Mammary epithelial cell (primary cell): ENCODE results near the gene BTF3.

Experiments
- EZH2 ChIP-seq: IDR thresholded peaks from 2 replicates; pipeline ENCODE4 v1.6.1; 2012; ENCODE audit warnings: low read length, inconsistent platforms, borderline replicate concordance
- TF ChIP-seq, protein P1 (sequence below), 2 donors: IDR thresholded peaks in 1 of 2; conservative IDR thresholded peaks in 1 of 2; 2 replicates each; pipeline ENCODE4 v1.5.1; 2011 to 2012; ENCODE audit warnings: inconsistent platforms in 2 of 2, low read length in 2 of 2, mild to moderate bottlenecking in 2 of 2, control low read depth in 1 of 2, low read depth in 1 of 2; ENCODE audit not compliant: insufficient read depth in 1 of 2; ENCODE audit errors: extremely low read depth in 1 of 2

GRCh38 chr5:73539730-73540129, 41.5 kb downstream of the BTF3 start:
- TF ChIP-seq, protein P1, sequence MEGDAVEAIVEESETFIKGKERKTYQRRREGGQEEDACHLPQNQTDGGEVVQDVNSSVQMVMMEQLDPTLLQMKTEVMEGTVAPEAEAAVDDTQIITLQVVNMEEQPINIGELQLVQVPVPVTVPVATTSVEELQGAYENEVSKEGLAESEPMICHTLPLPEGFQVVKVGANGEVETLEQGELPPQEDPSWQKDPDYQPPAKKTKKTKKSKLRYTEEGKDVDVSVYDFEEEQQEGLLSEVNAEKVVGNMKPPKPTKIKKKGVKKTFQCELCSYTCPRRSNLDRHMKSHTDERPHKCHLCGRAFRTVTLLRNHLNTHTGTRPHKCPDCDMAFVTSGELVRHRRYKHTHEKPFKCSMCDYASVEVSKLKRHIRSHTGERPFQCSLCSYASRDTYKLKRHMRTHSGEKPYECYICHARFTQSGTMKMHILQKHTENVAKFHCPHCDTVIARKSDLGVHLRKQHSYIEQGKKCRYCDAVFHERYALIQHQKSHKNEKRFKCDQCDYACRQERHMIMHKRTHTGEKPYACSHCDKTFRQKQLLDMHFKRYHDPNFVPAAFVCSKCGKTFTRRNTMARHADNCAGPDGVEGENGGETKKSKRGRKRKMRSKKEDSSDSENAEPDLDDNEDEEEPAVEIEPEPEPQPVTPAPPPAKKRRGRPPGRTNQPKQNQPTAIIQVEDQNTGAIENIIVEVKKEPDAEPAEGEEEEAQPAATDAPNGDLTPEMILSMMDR (conservative IDR thresholded peaks at IDR 0.05 in 1 of 2, IDR thresholded peaks at IDR 0.05 in 1 of 2; ENCODE audit: extremely low read depth in 1 of 2, insufficient read depth in 1 of 2, low read depth in 1 of 2, low read length in 2 of 2) = no peak
- no peak for TF ChIP-seq EZH2
